ENCODE data around the gene ARVCF.

The ARVCF gene

DNA sequence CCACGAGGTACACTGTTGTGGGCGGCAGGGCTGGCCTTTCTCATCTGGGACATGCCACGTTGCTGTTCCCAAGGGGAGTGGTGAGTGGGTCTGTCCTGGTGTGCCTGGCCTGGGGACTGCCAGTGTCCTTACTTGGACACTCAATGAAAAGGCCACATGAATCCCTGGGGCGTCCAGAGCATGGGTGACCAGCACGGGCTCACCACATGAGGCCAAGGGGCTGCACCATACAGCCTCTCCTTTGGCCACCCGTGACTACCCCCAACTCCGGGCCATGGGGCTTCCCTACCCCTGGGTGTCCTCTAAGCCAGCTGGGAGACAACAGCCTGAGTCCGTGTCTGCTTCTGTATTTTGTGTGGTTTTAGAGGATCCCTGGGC lies 54.8 kb downstream of the ARVCF start:
- DNase-seq (ENCODE audit: low read depth) = no peak

DNA sequence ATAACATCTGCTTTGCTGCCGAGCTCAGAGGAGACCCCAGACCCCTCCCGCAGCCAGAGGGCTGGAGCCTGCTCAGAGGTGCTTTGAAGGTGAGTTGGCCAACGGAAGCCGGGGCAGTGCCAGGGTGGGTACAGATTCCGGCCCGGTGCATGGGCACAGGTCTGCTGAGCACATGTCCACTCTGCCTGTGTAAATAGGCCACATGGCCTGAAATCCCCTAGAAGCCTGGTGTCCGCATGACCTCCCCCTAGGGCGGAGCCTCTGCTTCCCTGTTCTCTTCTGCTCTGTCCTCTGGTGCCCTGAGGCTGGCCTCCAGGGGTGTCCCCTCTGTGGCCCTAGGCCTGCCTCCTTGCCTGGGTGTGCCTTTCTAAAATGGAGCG lies 55.4 kb downstream of the ARVCF start:
- no peak for DNase-seq (ENCODE audit: low read depth)

DNA sequence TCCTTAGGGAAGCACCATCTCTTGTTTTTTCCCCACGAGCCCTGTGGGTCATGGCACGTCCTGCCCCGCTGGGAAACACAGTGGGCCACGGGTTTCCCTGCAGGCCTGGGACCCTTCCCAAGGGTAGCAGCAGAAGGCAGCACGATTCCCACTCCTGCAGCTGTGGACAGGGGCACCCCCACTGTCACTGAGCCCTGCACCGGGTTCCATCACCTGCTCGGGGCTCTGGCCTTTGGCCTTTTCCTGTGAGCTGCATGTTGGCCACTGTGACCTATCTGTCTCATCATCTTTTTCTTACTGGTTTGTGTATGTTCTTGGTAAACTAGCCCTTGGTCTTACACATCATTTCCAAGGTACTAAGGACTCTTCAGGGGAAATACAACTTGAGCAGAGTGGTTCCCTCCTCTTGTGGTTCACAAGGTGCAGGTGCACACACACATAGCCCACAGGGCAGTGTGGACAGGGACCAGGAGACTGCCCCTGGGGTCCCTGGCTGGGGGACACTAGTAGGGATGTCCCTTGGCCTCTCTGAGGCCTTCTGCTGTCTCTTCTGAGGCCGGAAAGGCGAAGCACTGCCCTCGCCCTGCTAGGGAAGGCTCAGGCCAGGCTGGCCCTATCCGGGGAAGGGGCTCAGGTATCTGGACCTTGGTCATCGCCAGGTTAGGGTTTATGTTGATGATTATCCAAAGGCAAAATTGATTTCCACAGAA lies 56.0 kb downstream of the ARVCF start:
- no peak for DNase-seq (ENCODE audit: low read depth)

DNA sequence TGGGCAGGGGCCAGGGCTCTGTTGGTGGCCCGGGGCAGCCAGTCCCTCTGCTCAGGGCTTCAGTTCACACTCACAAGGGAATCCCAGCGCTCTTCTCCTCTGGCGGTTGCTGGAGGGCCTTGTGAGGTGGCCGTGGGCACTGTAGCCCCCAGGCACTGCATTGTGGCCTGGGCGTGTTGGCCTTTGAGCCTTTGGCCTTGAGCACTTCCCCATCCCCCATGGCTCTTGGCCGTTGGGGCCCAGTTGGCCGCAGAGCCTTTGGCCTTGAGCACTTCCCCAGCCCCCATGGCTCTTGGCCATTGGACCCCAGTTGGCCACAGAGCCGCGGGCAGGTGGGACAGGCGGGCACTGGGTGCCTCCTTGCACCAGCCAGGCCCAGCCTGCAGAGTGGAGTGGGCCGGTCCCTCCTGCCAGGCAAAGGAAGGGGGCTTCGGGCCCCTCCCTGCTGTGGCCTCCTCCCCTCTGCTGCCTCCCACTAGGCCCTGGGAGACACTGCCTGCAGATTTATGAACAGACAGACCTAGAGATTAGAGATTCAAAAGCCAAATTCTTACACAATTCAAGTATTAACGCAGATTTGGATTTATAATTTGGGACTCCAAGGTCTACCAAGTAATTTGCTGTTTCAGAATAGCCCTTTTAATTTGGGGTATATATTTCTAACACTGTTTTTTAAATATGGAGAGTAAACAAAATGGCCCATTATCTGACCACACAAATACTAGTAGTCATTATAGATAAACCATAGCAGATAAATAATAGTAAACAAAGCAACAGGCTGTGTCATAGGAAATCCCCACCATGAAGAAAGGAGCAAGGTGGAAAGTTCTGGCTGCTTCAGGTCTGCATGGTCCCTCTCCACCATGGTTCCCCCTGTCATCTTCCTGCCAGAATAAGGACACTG lies 56.8 kb downstream of the ARVCF start:
- no peak for DNase-seq (ENCODE audit: low read depth)

DNA sequence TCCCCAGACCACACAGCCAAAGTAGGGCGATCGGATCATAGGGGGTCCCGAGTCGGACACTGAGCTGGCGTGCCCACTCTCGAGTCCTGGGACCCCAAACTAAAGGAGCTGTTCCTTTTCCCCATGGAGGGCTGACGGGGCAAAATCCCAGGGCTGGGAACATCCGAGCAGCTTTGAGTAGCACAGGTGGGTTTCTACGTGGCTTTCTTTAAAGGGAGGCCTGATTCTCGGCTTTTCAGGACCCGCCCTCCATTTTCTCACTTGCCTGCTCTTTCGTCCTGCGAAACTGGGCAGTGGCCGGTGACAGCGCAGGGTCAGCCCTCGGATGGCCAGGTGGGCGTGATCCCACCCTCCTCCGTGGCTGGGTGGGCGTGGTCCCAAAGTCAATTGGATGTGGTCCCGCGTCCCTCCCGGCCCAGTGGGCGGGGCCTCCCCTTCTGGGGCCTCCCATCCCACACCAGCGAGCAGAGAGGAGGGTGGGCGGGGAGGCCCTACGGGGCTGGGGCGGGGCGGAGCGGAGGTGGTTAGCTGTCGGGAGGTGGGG lies 57.5 kb downstream of the ARVCF start:
- DNase-seq (ENCODE audit: low read depth) = peak; percentile 32

DNA sequence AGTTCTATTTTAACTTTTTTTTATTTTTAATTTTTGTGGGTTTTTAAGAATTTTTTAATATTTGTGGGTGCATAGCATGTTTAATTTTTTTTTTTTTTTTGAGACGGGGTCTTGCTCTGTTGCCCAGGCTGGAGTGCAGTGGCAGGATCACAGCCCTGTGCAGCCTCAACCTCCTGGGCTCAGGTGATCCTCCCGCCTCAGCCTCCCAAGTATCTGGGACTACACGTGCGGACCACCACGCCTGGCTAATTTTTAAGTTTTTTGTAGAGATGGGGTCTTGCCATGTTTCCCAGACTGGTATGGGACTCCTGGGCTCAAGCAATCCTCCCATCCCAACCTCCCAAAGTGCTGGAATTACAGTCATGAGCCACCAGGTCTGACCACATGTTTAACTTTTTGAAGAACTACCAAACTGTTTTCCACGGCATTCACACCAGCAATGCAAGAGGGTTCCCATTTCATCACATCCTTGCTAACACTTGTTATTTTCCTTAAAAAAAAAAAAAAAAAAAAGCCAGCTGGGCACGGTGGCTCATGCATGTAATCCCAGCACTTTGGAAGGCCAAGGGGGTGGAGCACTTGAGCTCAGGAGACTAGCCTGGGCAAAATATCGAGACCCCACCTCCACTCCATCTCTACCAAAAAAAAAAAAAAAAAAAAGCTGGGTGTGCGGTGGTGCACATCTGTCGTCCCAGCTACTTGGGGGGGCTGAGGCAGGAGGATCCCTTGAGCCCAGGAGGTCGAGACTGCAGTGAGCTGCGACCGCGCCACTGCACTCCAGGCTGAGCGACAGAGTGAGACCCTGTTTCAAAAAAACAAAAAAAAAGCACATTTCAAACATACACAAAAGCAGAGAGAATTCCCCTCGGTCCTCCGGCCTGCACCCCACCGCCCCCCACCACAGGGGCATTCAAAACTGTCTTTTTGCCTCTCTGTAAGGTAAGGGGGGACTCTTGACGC lies 58.3 kb downstream of the ARVCF start:
- peak; percentile 41 for DNase-seq (ENCODE audit: low read depth)

DNA sequence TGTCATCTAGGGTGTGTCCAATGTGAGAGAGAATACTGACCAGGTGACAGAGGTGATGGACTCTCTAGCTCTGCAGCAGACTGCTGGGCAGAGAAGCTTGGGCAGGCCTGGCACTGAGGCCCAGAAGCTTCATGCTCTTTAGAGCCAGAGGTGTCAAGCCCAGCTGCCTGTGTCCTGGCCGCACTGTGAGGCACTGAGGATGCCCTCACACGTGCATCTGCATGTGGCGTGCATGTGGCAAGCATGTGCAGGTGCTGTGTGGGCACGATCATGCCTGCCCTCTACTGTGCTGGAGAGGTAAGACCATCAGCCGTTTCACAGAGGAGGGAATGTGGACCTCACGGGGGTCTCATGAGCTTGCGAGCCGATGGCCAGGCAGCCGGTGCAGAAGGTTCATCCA lies 59.2 kb downstream of the ARVCF start:
- DNase-seq (ENCODE audit: low read depth) = no peak

DNA sequence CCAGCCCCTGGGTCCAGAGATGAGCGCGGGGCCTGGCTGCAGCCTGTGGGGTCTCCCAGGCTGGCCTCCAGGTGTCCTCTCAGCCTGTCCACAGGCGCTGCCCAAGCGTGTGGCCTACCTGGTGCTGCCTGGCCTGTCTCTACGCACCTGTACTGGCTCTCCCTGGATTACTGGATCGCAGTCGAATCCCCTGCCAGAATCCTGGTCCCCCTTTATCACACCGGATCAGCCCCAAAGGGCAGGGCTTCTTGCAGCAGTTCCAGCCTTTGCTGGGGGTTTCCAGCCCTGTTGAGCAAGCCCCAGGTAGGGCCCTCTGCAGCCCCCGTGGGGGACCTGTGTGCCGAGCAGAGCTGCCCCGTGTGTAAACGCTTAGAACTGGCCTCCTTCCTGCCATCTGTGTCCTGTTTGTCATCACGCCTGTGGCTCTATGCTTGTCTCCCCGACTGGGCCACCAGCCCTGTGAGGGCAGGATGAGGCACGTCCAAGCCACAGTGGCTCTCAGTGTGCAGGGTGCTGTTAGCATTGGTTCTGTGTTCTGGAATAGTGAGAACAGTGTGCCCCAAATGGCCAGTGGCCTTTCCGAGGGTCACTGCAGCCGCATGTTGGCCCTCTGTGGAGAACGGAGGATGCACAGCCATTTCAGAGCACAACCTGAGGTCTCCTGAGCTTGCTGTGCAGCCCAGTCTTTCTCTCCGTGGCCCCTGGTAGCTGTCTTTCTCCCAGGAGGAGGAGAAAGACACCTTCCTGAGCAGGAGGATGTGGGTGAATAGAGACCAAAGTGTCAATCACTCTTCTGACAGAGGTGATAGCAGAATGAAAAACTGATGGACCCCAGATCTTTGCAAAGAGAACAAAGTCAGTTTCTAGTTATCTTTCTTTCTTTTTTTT lies 61.1 kb downstream of the ARVCF start:
- no peak for DNase-seq (ENCODE audit: low read depth)

DNA sequence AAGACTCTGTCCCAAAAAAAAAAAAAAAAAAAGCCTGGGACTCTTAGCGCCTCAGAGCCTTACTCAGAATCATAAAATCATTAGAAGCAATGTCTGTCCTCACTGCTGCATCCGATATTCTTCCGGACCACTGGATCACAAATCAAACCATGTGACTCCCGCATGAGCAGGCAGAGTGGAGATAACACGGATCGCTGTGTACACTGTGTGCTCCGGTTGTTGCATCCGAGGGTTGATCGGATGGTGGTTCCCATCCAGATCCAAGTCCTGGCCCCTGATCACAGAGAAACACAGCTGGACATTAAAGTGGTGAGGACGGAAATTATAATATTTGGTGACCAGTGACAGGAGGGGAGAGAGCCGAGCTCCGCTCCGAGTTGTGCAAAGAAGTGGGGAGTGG lies 65.3 kb downstream of the ARVCF start:
- no peak for DNase-seq (ENCODE audit: low read depth)

DNA sequence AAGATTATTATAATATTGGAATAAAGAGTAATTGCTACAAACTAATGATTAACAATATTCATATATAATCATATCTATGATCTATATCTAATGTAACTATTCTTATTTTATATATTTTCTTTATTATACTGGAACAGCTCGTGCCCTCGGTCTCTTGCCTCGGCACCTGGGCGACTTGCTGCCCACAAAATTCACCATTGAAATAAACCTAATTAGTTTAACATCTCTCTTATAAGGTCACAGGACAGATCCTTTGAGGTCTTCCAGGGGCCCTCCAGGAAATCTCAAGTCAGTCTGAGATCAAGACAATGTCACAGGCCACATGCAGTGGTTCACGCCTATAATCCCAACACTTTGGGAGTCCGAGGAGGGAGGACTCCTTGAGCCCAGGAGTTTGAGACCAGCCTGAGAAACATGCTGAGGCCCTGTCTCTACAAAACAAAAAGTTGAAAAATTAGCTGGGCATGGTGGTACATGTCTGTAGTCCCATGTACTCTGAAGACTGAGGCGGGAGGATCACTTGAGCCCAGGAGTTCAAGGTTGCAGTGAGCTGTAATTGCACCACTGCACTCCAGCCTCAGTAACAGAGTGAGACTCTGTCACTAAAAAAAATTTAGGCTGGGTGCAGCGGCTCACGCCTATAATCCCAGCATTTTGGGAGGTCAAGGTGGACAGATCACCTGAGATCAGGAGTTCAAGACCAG lies 68.4 kb downstream of the ARVCF start:
- DNase-seq (ENCODE audit: low read depth) = no peak

DNA sequence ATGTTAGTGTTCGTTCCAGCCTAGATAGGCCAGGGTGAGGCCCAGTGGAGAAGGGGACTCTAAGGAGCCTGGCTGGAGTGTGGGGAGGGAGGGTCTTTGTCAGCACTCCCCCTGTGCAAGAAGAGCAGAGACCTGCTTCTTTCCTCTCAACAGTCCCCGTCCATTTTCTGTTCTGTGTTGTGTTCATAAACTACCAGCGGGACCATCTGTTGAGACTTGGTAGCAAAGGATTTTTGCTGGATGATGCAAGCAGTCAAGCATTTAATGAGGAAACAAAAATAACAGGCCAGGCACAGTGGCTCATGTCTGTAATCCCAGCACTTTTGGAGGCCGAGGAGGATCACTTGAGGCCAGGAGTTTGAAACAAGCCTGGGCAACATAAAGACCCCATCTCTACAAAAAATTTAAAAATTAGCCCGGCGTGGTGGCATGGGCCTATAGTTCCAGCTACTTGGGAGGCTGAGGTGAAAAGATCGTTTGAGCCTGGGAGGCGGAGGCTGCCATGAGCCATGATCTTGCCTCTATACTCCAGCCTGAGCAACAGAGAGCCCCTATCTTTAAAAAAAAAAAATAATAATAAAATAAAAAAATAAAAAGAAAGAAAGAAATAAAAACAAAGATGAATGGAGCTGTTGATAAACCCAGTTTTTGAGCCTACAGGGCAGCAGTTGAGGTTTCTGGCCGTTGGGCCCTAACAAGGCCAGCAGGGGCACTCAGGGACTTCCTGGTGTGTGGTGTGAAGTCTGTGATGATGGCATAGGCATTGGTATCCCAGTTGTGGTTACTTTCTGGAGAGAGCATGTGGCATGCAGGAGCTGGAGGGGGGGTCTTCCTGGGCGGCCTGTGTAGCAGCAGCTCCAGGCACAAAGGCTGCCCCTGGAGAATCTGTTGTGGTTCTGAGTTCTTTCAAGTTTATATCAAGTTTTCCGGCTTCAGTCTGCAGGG lies 73.3 kb downstream of the ARVCF start:
- peak; percentile 95 for DNase-seq (ENCODE audit: low read depth)

DNA sequence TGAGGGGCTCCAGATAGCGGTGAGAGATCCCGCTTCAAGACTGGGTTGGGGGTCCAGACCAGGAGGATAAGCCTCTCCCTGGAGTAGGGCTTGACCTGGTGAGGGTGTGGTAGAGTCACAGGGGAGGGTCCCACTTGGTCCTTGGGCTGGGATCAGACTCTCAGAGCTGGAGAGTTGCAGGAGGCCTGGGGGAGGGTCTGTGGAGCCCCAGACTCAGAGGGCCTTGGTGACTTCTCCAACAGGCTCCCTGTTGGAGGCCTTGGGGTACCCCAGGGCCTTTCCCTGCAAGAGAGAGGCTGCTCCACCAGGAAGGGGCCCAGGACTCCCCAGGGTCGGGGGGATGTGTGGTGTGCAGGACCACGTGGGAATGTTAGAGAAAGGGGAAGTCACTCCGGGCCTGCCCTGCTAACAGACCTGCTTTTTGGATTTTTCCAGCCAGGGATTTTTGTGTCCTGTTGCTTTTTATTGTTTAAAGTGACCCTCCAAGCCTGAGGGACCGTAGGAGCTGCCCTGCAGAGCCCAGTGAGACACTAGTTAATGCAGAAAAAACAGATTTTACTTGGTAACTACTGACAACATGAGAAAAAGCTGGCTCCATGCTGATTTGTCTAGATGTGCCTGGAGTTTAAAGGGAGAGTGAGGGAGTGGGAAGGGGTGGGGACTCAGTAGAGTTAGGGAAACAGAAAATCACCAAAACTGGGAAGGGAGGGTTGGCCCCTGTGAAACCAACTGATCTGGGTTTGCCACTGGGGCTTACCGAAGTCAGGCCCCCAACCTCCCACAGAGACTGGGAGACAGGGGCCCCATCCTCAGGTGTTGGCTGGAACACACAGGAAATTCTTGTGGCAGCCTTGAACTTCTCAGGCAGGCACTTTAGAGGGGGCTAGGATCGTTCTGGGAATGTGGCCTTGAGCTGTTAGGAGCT lies 74.2 kb downstream of the ARVCF start:
- peak; percentile 77 for DNase-seq (ENCODE audit: low read depth)

DNA sequence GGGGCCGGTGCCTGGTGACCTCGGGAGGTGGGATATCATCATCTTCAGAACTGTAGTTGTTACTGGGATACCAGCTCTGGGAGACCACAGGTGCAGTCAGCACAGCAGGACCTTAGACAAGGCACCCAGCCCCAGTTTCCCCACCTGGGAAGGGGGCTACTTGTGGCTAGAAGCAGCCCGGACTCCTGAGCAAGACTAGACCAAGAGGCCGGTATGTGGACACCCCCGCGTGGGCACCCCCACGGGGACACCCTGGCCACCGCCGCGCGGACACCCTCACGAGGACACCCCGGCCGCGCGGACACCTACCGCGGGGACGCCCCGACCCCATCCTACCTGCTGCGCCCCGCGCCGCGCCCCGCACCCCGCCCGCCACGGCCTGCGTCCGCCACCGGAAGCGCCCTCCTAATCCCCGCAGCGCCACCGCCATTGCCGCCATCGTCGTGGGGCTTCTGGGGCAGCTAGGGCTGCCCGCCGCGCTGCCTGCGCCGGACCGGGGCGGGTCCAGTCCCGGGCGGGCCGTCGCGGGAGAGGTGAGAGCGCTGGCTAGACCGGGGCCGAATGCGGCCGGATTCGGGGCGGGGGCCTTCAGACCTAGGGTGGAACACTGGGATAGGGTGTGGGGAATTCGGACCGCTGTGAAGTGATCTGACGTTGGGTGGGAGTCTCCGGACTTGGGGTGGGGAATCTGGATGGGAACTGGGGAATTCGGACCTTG lies 75.1 kb downstream of the ARVCF start, which contains the start of the genes COMT and TXNRD2:
TSS of gene COMT (plus strand) at position 408 of the 718 bp plus-strand sequence. CDS start 20,755 bp downstream, outside the sequence.
TSS of gene TXNRD2 (minus strand) at position 454 of the 718 bp plus-strand sequence. CDS start at position 439, 15 bp downstream.
- DNase-seq (ENCODE audit: low read depth) = peak; percentile 77

DNA sequence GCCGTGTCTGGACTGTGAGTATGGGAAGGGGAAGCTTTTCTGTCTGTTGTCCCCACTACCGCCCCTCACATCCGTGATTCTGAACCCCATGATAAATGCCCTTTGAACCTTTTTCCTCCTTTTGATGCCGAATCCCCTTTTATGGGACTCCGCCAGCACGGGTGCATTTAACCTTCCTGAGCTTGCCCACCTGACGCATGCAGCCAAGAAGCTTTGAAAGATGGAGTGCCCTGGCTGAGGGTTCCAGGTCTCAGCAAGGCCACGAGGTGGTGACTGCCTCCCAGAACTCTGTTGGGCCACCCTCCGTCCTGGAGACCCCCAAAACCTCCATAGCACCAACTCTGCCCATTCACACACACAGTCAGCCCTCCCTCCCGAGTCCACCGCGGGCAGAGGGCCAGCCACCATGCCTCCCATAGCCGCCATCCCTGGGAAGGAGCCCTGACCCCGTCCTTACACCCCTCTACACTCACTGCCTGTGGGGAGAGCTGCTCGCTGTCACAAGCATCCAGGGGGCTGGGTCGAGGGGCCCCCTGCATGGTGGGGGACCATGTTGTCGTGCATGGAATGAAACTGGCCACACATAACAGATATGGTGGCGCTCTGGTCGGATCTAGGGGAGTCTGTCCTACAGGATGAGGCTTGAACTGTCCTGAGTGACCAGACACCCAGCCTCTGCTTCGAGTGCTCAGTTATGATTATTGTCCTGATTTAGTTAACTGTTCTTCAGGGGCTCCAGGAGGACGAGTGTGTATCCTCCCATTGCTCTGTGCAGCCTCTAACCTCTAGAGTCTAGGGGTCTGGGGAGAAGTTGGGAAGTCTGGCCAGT lies 75.9 kb downstream of the ARVCF start:
- DNase-seq (ENCODE audit: low read depth) = peak; percentile 27

DNA sequence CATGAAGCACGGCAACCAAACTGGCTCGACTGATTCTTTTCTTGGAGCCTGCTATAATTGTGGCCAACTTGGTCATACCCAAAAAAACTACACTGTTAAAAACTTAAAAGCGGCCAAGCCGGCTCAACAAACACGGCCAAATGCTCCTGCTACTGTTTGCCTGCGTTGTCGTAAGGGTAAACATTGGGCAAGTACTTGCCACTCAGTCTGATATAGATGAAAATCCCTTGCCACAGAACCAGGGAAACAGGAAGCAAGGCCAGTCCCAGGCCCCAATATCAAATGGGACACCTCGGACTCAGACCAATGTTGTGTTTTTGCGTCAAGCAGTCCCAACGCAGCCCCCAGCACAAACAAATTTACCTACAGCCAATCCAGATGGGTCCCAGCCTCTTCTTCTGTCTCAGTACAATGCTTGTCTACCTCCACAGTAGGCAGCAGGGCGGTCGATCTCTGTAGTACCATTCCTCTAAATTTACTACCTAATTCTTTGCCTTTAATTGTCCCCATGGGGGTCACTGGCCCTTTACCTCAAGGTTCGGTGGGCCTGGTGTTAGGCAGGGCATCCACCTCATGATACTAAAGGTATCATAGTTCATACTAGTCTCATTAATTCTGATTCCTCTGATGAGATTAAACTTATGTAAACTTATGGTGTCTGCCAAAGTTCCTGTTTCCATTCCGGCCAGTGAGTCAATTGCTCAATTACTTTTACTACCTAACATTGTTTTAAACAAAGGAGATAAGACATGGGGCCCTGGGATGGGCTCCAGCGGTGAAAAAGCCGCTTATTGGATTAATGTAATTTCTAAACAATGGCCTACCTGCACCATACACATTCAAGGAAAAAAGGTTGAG lies 78.8 kb downstream of the ARVCF start:
- DNase-seq (ENCODE audit: low read depth) = peak; percentile 22

All from EH (cell line).